Activated CD4-positive, alpha-beta T cell treated with anti-CD3 and anti-CD28 coated beads, Interleukin-2, amount 50 U/mL, for 48 hours (primary cell): ENCODE measurements around the gene CNOT11.

Source experiments
- DNase-seq, 2 experiments: peaks; one replicate each; pipeline ENCODE4 v3.0.0-alpha.2; 2020

The CNOT11 gene

GRCh38 chr2:101282980-101283379 is 30.3 kb downstream of the CNOT11 start:
- no peak for DNase-seq

DNA sequence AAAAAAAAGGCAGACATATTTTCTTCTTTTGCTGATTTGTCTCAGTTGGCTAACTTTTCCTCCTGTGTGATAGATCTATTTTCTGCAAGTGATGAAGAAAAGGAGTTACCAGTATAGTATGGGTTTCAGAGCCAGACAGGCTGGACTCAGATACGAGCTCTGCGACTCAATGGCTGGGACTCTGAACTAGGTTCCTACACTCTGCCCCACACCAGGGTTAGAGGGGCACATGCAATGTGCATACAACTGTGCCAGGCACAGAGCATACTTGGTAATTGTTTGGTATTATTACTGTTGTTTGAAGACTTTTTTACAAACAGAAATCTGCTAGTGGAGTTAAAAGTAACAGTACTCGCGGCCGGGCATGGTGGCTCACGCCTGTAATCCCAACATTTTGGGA is 34.0 kb downstream of the CNOT11 start:
- DNase-seq = no peak

GRCh38 chr2:101287303-101287702 is 34.6 kb downstream of the CNOT11 start:
- DNase-seq = no peak

DNA sequence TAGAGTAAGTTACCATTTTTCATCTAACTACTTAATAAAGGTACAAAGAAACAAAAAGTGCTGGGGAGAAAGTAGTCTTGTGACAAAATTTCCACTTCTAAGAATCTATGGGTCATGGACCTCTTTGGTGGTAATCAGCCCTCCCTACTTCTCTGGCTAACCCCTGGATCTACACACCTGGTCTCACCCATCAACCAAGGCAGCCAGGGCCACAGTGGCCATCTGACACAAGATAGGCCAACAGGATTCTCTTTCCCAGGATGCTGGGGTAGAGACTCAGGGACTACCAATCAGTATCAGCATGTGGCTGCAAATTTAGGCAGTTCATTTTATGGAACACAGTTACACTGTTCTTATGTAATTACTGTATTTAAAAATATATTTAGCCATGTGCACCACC is 38.0 kb downstream of the CNOT11 start:
- no peak for DNase-seq

GRCh38 chr2:101291973-101292372 is 39.3 kb downstream of the CNOT11 start:
- no peak for DNase-seq

- DNase-seq = no peak
These were observed 40.9 kb downstream of the CNOT11 start for GRCh38 chr2:101293544-101293943.

- no peak for DNase-seq
These were observed 42.2 kb downstream of the CNOT11 start for GRCh38 chr2:101294861-101295260.

- no peak for DNase-seq
These were observed 43.2 kb downstream of the CNOT11 start for GRCh38 chr2:101295895-101296294.

DNA sequence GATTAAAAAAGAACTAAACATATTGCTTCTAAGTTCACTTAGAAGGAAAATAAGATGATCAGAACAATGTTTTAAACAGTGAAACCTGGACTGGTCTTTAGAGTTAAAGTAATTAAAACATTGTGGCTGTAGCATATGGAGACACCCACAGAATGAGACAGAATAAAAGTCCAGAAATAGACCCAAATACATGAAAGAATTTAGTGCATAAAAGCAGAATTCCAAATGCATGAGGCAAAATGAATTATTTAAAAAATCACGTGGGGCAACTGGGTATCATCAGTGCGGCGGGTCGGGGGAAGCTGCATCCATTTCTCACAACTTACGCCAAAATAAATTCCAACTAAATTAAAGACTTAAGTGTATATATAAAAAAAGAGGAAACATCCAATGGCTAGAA is 43.7 kb downstream of the CNOT11 start:
- DNase-seq = no peak

DNA sequence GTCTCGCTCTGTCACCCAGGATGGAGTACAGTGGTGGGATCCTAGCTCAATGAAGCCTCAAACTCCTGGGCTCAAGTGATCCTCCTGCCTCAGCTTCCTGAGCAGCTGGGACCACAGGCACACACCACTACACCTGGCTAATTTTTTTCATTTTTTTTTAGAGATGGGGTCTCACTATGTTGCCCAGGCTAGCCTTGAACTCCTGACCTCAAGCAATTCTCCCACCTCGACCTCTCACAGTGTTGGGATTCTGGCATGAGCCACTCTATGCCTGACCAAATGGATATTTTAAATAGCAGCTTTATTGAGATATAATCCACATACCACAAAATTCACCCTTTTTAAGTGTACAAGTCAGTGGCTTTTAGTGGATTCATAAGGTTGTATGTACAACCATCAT is 44.7 kb downstream of the CNOT11 start:
- no peak for DNase-seq

DNA sequence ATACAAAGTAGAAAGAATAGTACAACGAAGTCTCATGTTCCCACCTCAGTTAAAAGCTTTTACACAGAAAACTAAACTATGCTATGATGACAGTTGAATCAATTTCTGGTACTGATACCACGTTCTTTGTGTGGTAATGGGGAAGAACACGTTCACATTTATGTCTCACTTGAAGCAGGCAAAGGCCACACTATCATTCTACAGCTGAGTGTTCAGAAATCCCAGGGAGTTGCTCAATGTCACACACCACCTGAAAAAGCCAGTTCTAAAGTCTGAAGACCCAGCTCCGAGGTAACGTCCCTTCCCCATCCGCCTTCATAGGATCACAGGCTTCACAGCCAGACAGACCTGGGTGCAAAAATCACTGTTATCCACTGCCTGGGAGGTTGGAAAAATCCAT is 46.9 kb downstream of the CNOT11 start:
- DNase-seq = no peak

GRCh38 chr2:101300164-101300563 is 47.5 kb downstream of the CNOT11 start:
- DNase-seq = peak in 1 of 2 experiments; percentile 19

DNA sequence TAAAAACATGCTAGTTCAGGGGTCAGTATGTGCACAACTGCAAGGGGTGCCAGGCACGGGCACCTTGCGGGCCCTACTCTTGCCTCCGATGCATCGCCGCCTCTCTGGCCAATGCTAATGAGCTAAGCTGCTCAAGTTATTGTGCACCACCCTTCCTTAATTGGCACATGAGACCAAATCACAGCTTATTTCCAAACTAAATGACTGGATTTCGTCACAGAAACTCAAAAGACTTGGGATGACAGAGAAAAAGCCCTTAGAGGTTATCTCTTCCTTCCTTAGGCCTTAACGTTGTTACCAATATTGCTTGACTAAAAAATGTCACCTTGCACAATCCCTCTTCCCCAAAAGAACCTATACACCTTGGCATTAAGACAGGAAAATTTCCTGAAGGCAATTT is 48.1 kb downstream of the CNOT11 start:
- no peak for DNase-seq

DNA sequence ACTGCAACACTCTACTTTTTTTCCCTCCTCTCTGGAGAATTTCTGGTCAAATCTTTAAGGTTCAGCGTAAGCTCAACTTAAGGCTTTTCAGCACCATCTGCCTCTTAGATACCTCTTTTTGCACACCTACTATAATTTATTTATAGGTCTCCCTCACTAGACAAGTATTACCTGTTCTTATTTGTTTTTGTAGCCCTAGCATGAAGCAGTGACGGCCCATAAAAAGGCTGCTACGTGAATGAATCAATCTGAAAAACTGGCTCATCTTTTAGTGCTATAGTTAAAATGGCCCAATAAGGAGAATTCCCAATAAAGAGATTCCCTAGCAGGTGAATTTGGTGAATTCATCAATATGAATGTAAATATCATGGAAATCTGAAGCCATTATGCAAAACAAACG is 49.3 kb downstream of the CNOT11 start:
- DNase-seq = no peak

GRCh38 chr2:101303688-101304087 is 51.0 kb downstream of the CNOT11 start:
- no peak for DNase-seq

DNA sequence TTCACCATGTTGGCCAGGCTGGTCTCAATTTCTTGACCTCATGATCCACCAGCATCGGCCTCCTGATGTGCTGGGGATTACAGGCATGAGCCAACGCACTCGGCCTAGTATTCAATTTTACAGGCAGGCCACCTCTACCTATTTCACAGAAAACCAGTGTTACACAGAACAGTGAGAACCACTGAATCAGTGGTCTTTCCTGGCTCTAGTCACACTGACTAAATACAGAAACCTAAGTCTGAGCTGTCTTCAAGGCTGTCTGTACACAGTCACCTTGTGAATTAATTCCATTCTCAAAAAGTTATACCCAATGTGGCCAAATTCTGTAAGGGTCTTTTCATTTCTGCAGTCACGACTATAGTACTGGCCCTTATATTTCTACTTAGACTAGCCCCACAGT is 52.3 kb downstream of the CNOT11 start:
- no peak for DNase-seq

GRCh38 chr2:101305492-101306078 is 52.9 kb downstream of the CNOT11 start:
- no peak for DNase-seq

- DNase-seq = peak in 1 of 2 experiments; percentile 39
These were observed 53.7 kb downstream of the CNOT11 start for GRCh38 chr2:101306410-101306809.

DNA sequence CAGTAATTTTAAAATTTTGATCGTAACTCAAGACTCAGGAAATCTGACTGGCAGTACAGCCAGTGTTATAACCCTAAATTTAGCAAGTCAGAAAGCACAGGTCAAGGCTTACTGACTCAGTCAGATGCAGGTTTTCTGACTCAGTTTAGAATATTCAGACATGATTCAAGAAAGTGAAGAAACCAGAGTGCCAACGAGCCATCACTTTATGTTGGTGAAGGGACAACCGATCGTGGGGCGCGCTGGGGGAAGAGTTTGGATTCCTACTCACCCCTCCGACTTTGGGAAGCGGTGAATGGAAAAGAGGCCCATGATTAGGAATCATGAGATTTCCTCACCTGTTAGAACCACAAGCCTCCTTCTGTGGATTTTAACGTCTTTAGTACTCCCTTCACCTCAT is 54.8 kb downstream of the CNOT11 start:
- peak in 1 of 2 experiments; percentile 40 for DNase-seq

GRCh38 chr2:101307950-101308431 is 55.3 kb downstream of the CNOT11 start:
- DNase-seq = peak in 1 of 2 experiments; percentile 42

- DNase-seq = peak; percentile 88 to 91
These were observed 55.9 kb downstream of the CNOT11 start, which contains the start of gene RNF149 for GRCh38 chr2:101308432-101309210. RNF149 (minus strand) TSS chr2:101308701; CDS start chr2:101308588, 113 bp downstream.

- DNase-seq = no peak
These were observed 57.6 kb downstream of the CNOT11 start for GRCh38 chr2:101310090-101310833.

- no peak for DNase-seq
These were observed 58.4 kb downstream of the CNOT11 start for GRCh38 chr2:101310834-101311695.
